Psoas muscle (tissue), 8 donors: ENCODE results near the gene ADAM11. TPM values are rescaled to one million over a fixed set of nuclear protein-coding genes. Genes with fewer than 3 reads are reported as not detected.
A peak's percentile ranks its signal among the peaks of the same experiment; 100 is the strongest.

ENCODE experiments used
- ATAC-seq, 4 donors: fragments of 200-7000 bp; cut with Tn5 transposase; one replicate each; pipeline ENCODE4 v1.9.1; 2020; ENCODE audit warnings: moderate library complexity in 3 of 4, mild to moderate bottlenecking in 2 of 4
- DNase-seq, 2 donors: peaks; one replicate each; pipeline ENCODE4 v3.0.0-alpha.2; 2020
- H3K27ac ChIP-seq: fragments of 200-600 bp; one replicate; pipeline ENCODE4 v1.8.0; 2022
- H3K27me3 ChIP-seq, 3 donors: fragments of 200-600 bp in 1 of 3; one replicate each; pipeline versions ENCODE4 v1.6.1 to v1.8.0; 2013 to 2022; ENCODE audit warnings: low read length in 2 of 3, mild to moderate bottlenecking in 2 of 3, moderate library complexity in 1 of 3; ENCODE audit not compliant: insufficient read depth in 3 of 3
- H3K36me3 ChIP-seq, 2 donors: fragments of 200-600 bp in 1 of 2; one replicate each; pipeline versions ENCODE4 v1.6.1 to v1.8.0; 2013 to 2022; ENCODE audit warnings: low read depth in 1 of 2, mild to moderate bottlenecking in 1 of 2, moderate library complexity in 1 of 2; ENCODE audit not compliant: insufficient read depth in 1 of 2
- H3K4me1 ChIP-seq: fragments of 200-600 bp; one replicate; pipeline ENCODE4 v1.8.0; 2022
- H3K4me3 ChIP-seq: fragments of 200-600 bp; one replicate; pipeline ENCODE4 v1.8.0; 2022; ENCODE audit warnings: mild to moderate bottlenecking
- H3K9me3 ChIP-seq: fragments of 200-600 bp; one replicate; pipeline ENCODE4 v1.8.0; 2022
- WGBS, 3 donors: extraction: QIAGEN DNeasy Blood & Tissue Kit; methylation state at CpG; one replicate each; pipeline versions ENCODE4 v1.1.6 to v1.1.7; 2013; 5-methylcytosine and 5-hydroxymethylcytosine counted together
- intact Hi-C, 2 donors: fragments of 100-400 bp; cut with DNase I; formaldehyde crosslinking; loops; one replicate each; pipeline versions ENCODE4 v1.11.0 to v1.14.2; 2022
- polyA plus RNA-seq, 3 donors: library from polyadenylated mRNA; stranded (reverse); fragments of 200-250 nt; gene quantifications; one replicate each; pipeline ENCODE4 v1.2.3, GENCODE V29; 2013
- total RNA-seq, 4 donors: library from RNA; stranded (reverse); fragmentation: NEBNext Ultra II Directional in 2 of 4; extraction: Animal tissue kit (Norgen Biotek cat#: 25700) in 2 of 4; gene quantifications; one replicate each; pipeline versions ENCODE4 v1.2.1 to v1.2.4, GENCODE V29; 2021 to 2023
- TF ChIP-seq, protein P1 (sequence below): fragments of 200-600 bp; IDR thresholded peaks from one replicate; pipeline ENCODE4 v1.8.0; 2022; ENCODE audit warnings: antibody characterized with exemption
- donor health status: healthy with polysubstance abuse.
- donor health status: DM: no; HTN: no; CAD: no; lungs with moderate emphysema.
- donor health status: Bipolar disorder and iron deficiency.
- donor health status: healthy.
- donor health status: DM: yes; HTN: yes; CAD: no.
- donor health status: DM: no; HTN: no; CAD: no.
- donor health status: DM: no; HTN: no; CAD: no.
- donor health status: DM: yes; HTN: yes; CAD: no.

The ADAM11 gene
- total and polyA plus RNA-seq, 7 donors: 0.03 to 0.26 (median 0.15) TPM; not detected in 2

DNA sequence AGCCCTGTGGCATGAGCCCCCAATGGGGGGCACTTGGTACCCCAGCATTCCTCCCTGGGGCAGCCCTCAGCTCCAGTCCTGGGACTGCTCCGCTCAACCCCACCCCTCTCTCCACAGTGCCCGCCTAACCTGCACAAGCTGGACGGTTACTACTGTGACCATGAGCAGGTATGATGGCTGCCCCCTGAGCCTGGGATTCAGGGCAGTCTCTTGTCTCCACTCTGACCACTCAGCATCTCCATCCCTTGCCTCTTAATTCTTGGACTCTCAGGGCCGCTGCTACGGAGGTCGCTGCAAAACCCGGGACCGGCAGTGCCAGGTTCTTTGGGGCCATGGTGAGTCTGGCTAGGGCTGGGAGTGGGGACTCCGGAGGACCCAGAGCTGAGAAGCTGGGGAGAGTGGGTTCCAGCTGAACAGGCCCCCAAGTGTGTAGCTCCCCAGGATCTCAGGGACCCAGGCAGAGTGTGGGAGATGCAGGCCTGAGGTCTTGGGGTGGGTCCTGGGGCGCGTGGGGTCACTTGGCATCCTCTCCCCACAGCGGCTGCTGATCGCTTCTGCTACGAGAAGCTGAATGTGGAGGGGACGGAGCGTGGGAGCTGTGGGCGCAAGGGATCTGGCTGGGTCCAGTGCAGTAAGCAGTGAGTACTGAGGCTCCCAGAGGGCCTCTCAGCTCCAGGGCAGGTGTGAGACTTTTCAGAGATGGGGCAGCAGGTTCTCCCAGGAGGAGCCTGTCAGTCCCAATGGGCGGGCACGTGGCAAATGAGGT is 18.0 kb downstream of the ADAM11 start:
- Histone ChIP-seq H3K4me1 (peaks cover 14% of the 10 kb centered on the region), H3K27me3 (peaks cover 0 to 17% (median 0%) of the 10 kb centered on the region in 3 donors), H3K27ac (no peak overlapping the region), H3K36me3 (no peaks in the 10 kb centered on the region), H3K4me3 (no peak overlapping the region), H3K9me3 (no peaks in the 10 kb centered on the region)
- ATAC-seq (no peak), DNase-seq (no peak)
- 79 to 88% (median 79%) methylated on average over 17 to 19 of the region's 19 CpGs for WGBS, 3 donors
- intact Hi-C loops: loop anchor here (5.0 to 10.0 kb wide), 3 partner anchors 245 to 358 kb away; partner anchors contain the start of genes PLCD3 (in 2 of the 2) and ACBD4 (in 1 of the 2)
- TF ChIP-seq, protein P1, sequence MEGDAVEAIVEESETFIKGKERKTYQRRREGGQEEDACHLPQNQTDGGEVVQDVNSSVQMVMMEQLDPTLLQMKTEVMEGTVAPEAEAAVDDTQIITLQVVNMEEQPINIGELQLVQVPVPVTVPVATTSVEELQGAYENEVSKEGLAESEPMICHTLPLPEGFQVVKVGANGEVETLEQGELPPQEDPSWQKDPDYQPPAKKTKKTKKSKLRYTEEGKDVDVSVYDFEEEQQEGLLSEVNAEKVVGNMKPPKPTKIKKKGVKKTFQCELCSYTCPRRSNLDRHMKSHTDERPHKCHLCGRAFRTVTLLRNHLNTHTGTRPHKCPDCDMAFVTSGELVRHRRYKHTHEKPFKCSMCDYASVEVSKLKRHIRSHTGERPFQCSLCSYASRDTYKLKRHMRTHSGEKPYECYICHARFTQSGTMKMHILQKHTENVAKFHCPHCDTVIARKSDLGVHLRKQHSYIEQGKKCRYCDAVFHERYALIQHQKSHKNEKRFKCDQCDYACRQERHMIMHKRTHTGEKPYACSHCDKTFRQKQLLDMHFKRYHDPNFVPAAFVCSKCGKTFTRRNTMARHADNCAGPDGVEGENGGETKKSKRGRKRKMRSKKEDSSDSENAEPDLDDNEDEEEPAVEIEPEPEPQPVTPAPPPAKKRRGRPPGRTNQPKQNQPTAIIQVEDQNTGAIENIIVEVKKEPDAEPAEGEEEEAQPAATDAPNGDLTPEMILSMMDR: no peak

GRCh38 chr17:44777394-44778348 is 18.9 kb downstream of the ADAM11 start:
- peaks cover 14% of the 10 kb centered on the region for H3K4me1 ChIP-seq
- H3K27ac ChIP-seq: no peak overlapping the region
- WGBS, 3 donors: 80 to 87% (median 80%) methylated on average over 20 of the region's 20 CpGs
- TF ChIP-seq, protein P1: no peak
- no peak for ATAC-seq
- no peak overlapping the region for H3K4me3 ChIP-seq
- H3K36me3 ChIP-seq: no peaks in the 10 kb centered on the region
- H3K27me3 ChIP-seq: peaks cover 0 to 15% (median 0%) of the 10 kb centered on the region in 3 donors
- no peaks in the 10 kb centered on the region for H3K9me3 ChIP-seq
- intact Hi-C loops: loop anchor here (5.0 to 10.0 kb wide), 3 partner anchors 245 to 357 kb away; partner anchors contain the start of genes PLCD3 (in 2 of the 2) and ACBD4 (in 1 of the 2)
- DNase-seq: no peak

DNA sequence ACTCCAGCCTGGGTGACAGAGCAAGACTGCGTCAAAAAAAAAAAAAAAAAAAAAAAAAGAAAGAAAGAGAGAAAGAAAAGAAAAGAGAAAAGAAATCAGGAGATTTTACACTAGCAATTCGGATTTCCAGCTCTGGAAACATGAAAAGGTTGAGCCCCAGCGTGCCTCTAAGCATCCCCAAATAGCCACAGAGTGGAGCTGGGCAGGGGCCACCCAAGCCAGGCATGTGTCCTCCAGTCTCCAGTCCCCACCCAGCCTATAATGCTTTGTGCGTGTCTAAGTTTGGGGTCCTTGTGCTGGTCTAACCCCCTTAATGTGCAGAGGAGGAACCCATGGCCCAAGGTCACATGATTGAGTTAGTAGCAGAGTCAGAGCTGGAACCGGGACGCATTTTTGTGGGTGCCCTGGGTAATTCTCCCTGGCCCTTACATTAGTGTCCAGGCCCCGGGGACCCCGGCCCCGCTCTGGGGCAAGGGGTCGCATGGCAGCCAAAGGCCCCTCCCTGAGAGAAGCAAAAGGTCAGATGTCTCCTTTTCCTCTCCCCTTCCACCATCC is 19.9 kb downstream of the ADAM11 start:
- 30 to 34% (median 32%) methylated on average over 9 to 10 of the region's 10 CpGs for WGBS, 3 donors
- intact Hi-C loops: loop anchor here (5.0 to 10.0 kb wide), 3 partner anchors 244 to 356 kb away; partner anchors contain the start of genes PLCD3 (in 2 of the 2) and ACBD4 (in 1 of the 2)
- Histone ChIP-seq H3K27me3 (peaks cover 0 to 12% (median 0%) of the 10 kb centered on the region in 3 donors), H3K36me3 (no peaks in the 10 kb centered on the region), H3K9me3 (no peaks in the 10 kb centered on the region), H3K27ac (no peak overlapping the region), H3K4me1 (peaks cover 14% of the 10 kb centered on the region), H3K4me3 (peak overlapping the region; percentile 38)
- no peak for ATAC-seq
- DNase-seq: no peak
- TF ChIP-seq, protein P1: no peak

- H3K27ac ChIP-seq: no peak overlapping the region
- H3K27me3 ChIP-seq: peaks cover 0 to 9% (median 0%) of the 10 kb centered on the region in 3 donors
- no peaks in the 10 kb centered on the region for H3K9me3 ChIP-seq
- 15 to 22% (median 15%) methylated on average over 36 of the region's 36 CpGs for WGBS, 3 donors
- TF ChIP-seq, protein P1: peak; percentile 81
- intact Hi-C loops: loop anchor here (5.0 to 10.0 kb wide), 3 partner anchors 243 to 355 kb away; partner anchors contain the start of genes PLCD3 (in 2 of the 2) and ACBD4 (in 1 of the 2)
- H3K4me3 ChIP-seq: peak overlapping the region; percentile 38
- ATAC-seq (peak; percentile 33 to 48 (median 46)), DNase-seq (peak; percentile 76 to 83)
- no peaks in the 10 kb centered on the region for H3K36me3 ChIP-seq
- H3K4me1 ChIP-seq: peaks cover 14% of the 10 kb centered on the region
These were observed 20.6 kb downstream of the ADAM11 start for GRCh38 chr17:44779211-44780025.
